IPS-15b (cell line): ENCODE measurements around the gene FAM107B.

Experiments used
- H3K27me3 ChIP-seq: one replicate; pipeline ENCODE4 v1.6.1; 2013; ENCODE audit warnings: low read length; ENCODE audit not compliant: control insufficient read depth, insufficient read depth
- H3K36me3 ChIP-seq: one replicate; pipeline ENCODE4 v1.6.1; 2013; ENCODE audit warnings: low read length; ENCODE audit not compliant: control insufficient read depth, insufficient read depth
- H3K4me1 ChIP-seq: one replicate; pipeline ENCODE4 v1.6.1; 2013; ENCODE audit warnings: mild to moderate bottlenecking, low read length; ENCODE audit not compliant: control insufficient read depth, insufficient read depth
- H3K4me3 ChIP-seq: one replicate; pipeline ENCODE4 v1.5.1; 2013; ENCODE audit warnings: low read depth, low read length
- H3K9ac ChIP-seq: one replicate; pipeline ENCODE4 v1.6.1; 2013; ENCODE audit warnings: low read depth, mild to moderate bottlenecking, low read length
- H3K9me3 ChIP-seq: one replicate; pipeline ENCODE4 v1.6.1; 2013; ENCODE audit warnings: mild to moderate bottlenecking, low read length; ENCODE audit not compliant: control insufficient read depth, insufficient read depth

The FAM107B gene

DNA sequence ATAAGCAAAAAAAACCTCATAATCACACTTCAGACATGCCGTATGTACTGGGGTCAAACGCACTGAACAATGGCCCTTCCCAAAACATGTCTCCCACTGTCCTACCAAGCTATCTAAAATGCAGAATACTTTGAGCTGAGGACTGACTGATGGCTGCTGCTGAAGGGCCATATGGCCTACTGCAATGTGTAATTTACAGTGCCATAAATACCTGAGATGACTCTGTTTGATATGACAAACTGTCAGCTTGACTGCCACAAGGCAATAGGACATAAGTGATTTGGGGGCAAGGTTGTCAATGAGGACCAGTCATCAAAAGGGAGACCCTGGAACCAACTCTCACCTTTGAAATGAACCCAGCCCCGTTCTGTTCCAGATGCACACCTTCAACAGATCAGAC lies 256.5 kb downstream of the FAM107B start:
- Histone ChIP-seq H3K9me3 (no peaks in the 10 kb centered on the region), H3K27me3 (no peaks in the 10 kb centered on the region), H3K9ac (no peak overlapping the region), H3K4me1 (peaks cover 7% of the 10 kb centered on the region), H3K4me3 (no peak overlapping the region), H3K36me3 (no peaks in the 10 kb centered on the region)

DNA sequence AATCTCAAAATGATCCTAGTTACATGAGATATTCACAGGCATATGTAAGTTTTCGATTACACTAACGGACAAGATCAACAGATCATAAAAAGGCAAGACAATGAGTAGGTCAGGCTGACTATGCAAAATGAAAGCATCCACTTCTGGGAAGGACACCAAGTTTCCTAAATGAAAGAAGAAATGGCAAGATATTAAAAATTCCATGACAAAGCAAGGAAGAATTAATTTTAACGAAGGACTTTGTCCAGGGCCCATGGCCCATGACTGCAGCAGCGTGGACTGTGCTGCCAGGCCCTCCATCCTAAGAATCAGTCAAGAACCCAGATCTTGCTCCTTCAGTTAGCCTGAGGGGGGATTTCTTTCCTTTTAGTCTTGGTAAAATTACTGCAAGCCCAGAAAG lies 261.6 kb downstream of the FAM107B start:
- no peaks in the 10 kb centered on the region for H3K9me3 ChIP-seq
- H3K27me3 ChIP-seq, result no peaks in the 10 kb centered on the region
- H3K9ac ChIP-seq, result no peak overlapping the region
- no peaks in the 10 kb centered on the region for H3K36me3 ChIP-seq
- H3K4me1 ChIP-seq, result no peaks in the 10 kb centered on the region
- no peak overlapping the region for H3K4me3 ChIP-seq

- H3K9ac ChIP-seq, result no peak overlapping the region
- H3K36me3 ChIP-seq, result no peaks in the 10 kb centered on the region
- H3K4me1 ChIP-seq, result no peaks in the 10 kb centered on the region
- H3K27me3 ChIP-seq, result no peaks in the 10 kb centered on the region
- no peak overlapping the region for H3K4me3 ChIP-seq
- no peaks in the 10 kb centered on the region for H3K9me3 ChIP-seq
Measured at GRCh38 chr10:14510346-14510745, 264.4 kb downstream of the FAM107B start.

- Histone ChIP-seq H3K9me3 (no peaks in the 10 kb centered on the region), H3K36me3 (no peaks in the 10 kb centered on the region), H3K4me1 (no peaks in the 10 kb centered on the region), H3K27me3 (no peaks in the 10 kb centered on the region), H3K9ac (no peak overlapping the region), H3K4me3 (no peak overlapping the region)
Measured at GRCh38 chr10:14508725-14509124, 266.0 kb downstream of the FAM107B start.

- H3K9ac ChIP-seq, result no peak overlapping the region
- H3K4me1 ChIP-seq, result peaks cover under 1% of the 10 kb centered on the region
Measured at GRCh38 chr10:14507781-14508180, 266.9 kb downstream of the FAM107B start.

DNA sequence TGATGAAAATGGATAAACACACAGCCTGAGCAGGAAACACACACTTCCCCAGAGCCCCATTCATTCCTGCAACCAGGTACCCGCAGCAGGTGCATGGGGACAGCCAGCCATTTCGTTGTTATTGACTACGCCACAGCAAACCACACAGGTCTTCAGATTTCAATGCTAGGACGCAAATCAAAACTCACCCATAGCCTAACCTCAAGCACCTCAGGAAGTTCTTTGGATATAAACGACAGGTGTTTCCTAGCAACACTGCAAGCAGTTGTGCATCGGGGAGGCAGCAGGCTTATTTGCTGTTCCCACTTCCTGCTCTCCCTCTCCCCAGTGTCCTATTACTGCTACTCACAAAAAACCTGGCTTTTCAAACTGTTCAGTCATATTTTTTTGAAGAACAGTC lies 267.5 kb downstream of the FAM107B start:
- H3K9ac ChIP-seq, result no peak overlapping the region
- H3K4me3 ChIP-seq, result no peak overlapping the region
- no peaks in the 10 kb centered on the region for H3K9me3 ChIP-seq
- no peaks in the 10 kb centered on the region for H3K27me3 ChIP-seq
- H3K4me1 ChIP-seq, result peaks cover 7% of the 10 kb centered on the region
- no peaks in the 10 kb centered on the region for H3K36me3 ChIP-seq

More at GRCh38 chr10:14507781-14508180, 266.9 kb downstream of the FAM107B start:
- H3K36me3 ChIP-seq, result no peaks in the 10 kb centered on the region
- no peak overlapping the region for H3K4me3 ChIP-seq
- no peaks in the 10 kb centered on the region for H3K9me3 ChIP-seq
- no peaks in the 10 kb centered on the region for H3K27me3 ChIP-seq

GRCh38 chr10:14502431-14502830 lies 272.3 kb downstream of the FAM107B start:
- Histone ChIP-seq H3K36me3 (no peaks in the 10 kb centered on the region), H3K4me1 (peaks cover 10% of the 10 kb centered on the region), H3K9me3 (no peaks in the 10 kb centered on the region), H3K4me3 (no peak overlapping the region), H3K27me3 (no peaks in the 10 kb centered on the region), H3K9ac (no peak overlapping the region)

DNA sequence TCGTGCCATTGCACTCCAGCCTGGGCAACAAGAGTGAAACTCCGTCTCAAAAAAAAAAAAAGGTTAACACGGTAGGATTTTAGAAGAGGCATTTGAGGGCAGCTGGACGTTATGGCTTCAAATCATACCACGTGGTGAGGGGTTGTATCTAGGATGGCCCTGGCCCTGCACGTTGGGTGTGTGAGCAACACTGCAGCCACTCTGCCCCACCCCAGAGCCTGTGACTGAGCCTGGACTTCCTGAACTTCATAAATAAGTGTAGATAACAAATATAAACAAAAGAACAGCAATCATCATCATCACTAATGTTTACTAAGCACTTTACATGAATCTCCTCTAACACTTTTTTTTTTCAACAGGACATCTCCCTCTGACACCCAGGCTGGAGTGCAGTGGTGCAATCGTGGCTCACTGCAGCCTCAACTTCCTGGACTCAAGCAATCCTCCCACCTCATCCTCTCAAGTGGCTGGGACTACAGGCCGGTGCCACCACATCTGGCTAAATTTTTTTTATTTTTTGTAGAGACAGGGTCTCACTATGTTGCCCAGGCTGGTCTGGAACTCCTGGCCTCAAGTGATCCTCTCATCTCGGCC lies 274.4 kb downstream of the FAM107B start:
- Histone ChIP-seq H3K9ac (no peak overlapping the region), H3K4me3 (no peak overlapping the region), H3K27me3 (no peaks in the 10 kb centered on the region), H3K36me3 (no peaks in the 10 kb centered on the region), H3K9me3 (no peaks in the 10 kb centered on the region), H3K4me1 (peaks cover 10% of the 10 kb centered on the region)

DNA sequence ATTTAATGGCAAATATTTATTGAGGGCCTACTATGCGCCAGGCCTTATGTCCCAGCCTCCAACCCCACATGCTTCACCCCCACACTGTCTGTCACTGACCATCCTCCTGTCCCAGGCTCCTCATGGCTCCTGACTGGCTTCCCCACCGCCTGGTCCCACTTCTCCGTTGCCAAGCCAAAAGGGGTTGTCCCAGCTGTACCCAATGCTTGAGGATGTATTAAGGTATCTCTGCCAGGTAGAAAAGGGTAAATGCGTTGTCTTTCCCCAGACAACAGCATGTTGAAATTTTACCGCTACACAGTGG lies 275.1 kb downstream of the FAM107B start:
- no peaks in the 10 kb centered on the region for H3K27me3 ChIP-seq
- peaks cover 10% of the 10 kb centered on the region for H3K4me1 ChIP-seq
- no peaks in the 10 kb centered on the region for H3K9me3 ChIP-seq
- no peak overlapping the region for H3K9ac ChIP-seq
- H3K36me3 ChIP-seq, result no peaks in the 10 kb centered on the region
- H3K4me3 ChIP-seq, result no peak overlapping the region

DNA sequence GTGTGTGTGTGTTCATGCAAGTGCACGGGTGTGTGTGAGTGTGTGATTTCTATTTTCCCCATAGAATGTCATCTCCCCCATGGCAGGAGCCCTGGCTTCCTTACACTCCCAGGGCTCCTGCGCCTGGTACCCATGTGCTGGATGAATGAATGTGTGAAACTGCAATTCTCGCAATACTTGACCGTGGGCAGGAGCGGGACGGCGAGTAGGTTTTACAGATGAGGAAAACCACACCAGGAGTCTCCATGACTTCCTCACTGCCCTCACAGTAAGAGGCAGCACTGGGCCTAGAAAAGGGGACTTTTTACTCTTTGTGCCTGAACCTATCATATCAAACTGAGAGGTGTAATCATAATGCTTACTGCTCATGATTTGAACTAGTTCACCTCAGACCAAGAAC lies 276.4 kb downstream of the FAM107B start:
- Histone ChIP-seq H3K4me1 (peaks cover 10% of the 10 kb centered on the region), H3K9ac (no peak overlapping the region), H3K9me3 (no peaks in the 10 kb centered on the region), H3K27me3 (no peaks in the 10 kb centered on the region), H3K4me3 (no peak overlapping the region), H3K36me3 (no peaks in the 10 kb centered on the region)

- H3K4me3 ChIP-seq, result no peak overlapping the region
- no peaks in the 10 kb centered on the region for H3K36me3 ChIP-seq
- H3K4me1 ChIP-seq, result no peaks in the 10 kb centered on the region
- H3K27me3 ChIP-seq, result no peaks in the 10 kb centered on the region
- no peak overlapping the region for H3K9ac ChIP-seq
- no peaks in the 10 kb centered on the region for H3K9me3 ChIP-seq
Measured at GRCh38 chr10:14491811-14492210, 282.9 kb downstream of the FAM107B start.

GRCh38 chr10:14489522-14490177 lies 285.0 kb downstream of the FAM107B start:
- H3K9me3 ChIP-seq, result no peaks in the 10 kb centered on the region
- no peak overlapping the region for H3K4me3 ChIP-seq
- H3K4me1 ChIP-seq, result no peaks in the 10 kb centered on the region
- no peaks in the 10 kb centered on the region for H3K27me3 ChIP-seq
- no peak overlapping the region for H3K9ac ChIP-seq
- H3K36me3 ChIP-seq, result no peaks in the 10 kb centered on the region
